Caco-2 (cell line): ENCODE results near the gene ZNF490. TPM values are rescaled to one million over a fixed set of nuclear protein-coding genes. Genes with fewer than 3 reads are reported as not detected.
A peak's percentile ranks its signal among the peaks of the same experiment; 100 is the strongest.

Source experiments
- BruUV-seq: library from RNA; stranded (reverse); fragments of 400-500 nt; replicated peaks from 2 replicates; lab custom pipeline; 2021; lab: Mats Ljungman, UMichigan
- CTCF ChIA-PET: fragments of 300-600 bp; sonication (Branson Sonifier 250); formaldehyde crosslinking; loops from one replicate; lab custom pipeline; 2022; ENCODE audit warnings: antibody characterized with exemption; lab: Charles Lee
- POLR2A ChIA-PET: fragments of 300-600 bp; sonication (Branson Sonifier 250); formaldehyde crosslinking; loops from one replicate; lab custom pipeline; 2022; ENCODE audit warnings: antibody characterized with exemption; lab: Charles Lee
- DNase-seq, 2 experiments: peaks; one replicate each; pipeline versions ENCODE4 v3.0.0 to v3.0.0-alpha.2; 2020 to 2022
- H3K27me3 ChIP-seq: replicated peaks from 2 replicates; pipeline ENCODE4 v1.6.0; 2011; ENCODE audit warnings: low read length; ENCODE audit not compliant: control insufficient read depth, insufficient read depth
- H3K36me3 ChIP-seq: 2 replicates; pipeline ENCODE4 v1.5.1; 2011; ENCODE audit warnings: low read length; ENCODE audit not compliant: control insufficient read depth, insufficient read depth
- H3K4me1 ChIP-seq: fragments of 250-450 bp; sonication (Bioruptor Pico); 2 replicates; pipeline ENCODE4 v1.5.1; 2020; ENCODE audit warnings: mild to moderate bottlenecking
- H3K4me3 ChIP-seq: 2 replicates; pipeline ENCODE4 v1.5.1; 2011; ENCODE audit warnings: low read depth, mild to moderate bottlenecking, control low read depth, low read length
- H3K9me3 ChIP-seq: fragments of 250-450 bp; sonication (Bioruptor Pico); 2 replicates; pipeline ENCODE4 v1.5.1; 2020; ENCODE audit warnings: mild to moderate bottlenecking, moderate library complexity
- H3K27ac Mint-ChIP-seq: one replicate; pipeline ENCODE4 v1.8.0; 2022; ENCODE audit warnings: mixed read lengths; ENCODE audit not compliant: unreplicated experiment
- H3K27me3 Mint-ChIP-seq: one replicate; pipeline ENCODE4 v1.8.0; 2022; ENCODE audit warnings: mixed read lengths; ENCODE audit not compliant: insufficient read depth, unreplicated experiment
- H3K36me3 Mint-ChIP-seq: one replicate; pipeline ENCODE4 v1.8.0; 2022; ENCODE audit warnings: mild to moderate bottlenecking, mixed read lengths; ENCODE audit not compliant: insufficient read depth, unreplicated experiment
- H3K4me1 Mint-ChIP-seq: one replicate; pipeline ENCODE4 v1.8.0; 2022; ENCODE audit warnings: low read depth, mixed read lengths; ENCODE audit not compliant: unreplicated experiment
- H3K4me3 Mint-ChIP-seq: one replicate; pipeline ENCODE4 v1.8.0; 2022; ENCODE audit warnings: mild to moderate bottlenecking, moderate library complexity, mixed read lengths; ENCODE audit not compliant: unreplicated experiment
- H3K9me3 Mint-ChIP-seq: one replicate; pipeline ENCODE4 v1.8.0; 2022; ENCODE audit warnings: mixed read lengths; ENCODE audit not compliant: unreplicated experiment
- CTCF ChIP-seq, 2 experiments: fragments of 200-600 bp in 1 of 2; IDR thresholded peaks; 1 replicate in 1 of 2; 2 replicates in 1 of 2; pipeline versions ENCODE4 v1.5.1 to v1.8.0; 2011 to 2022; ENCODE audit warnings: antibody characterized with exemption in 1 of 2, control low read depth in 1 of 2, inconsistent platforms in 1 of 2, low read depth in 1 of 2, low read length in 1 of 2, mild to moderate bottlenecking in 1 of 2, moderate library complexity in 1 of 2; ENCODE audit not compliant: insufficient read depth in 1 of 2, severe bottlenecking in 1 of 2, unreplicated experiment in 1 of 2
- intact Hi-C: fragments of 100-400 bp; cut with micrococcal nuclease; formaldehyde crosslinking; loops from one replicate; pipeline ENCODE4 v1.10.0; 2022; ENCODE audit not compliant: unreplicated experiment
- total RNA-seq: library from RNA; stranded (reverse); gene quantifications from 2 replicates; pipeline ENCODE4 v1.2.3, GENCODE V29; 2022

ZNF490 gene
- total RNA-seq, 1 experiment from 2014 or later: 6.3 TPM

DNA sequence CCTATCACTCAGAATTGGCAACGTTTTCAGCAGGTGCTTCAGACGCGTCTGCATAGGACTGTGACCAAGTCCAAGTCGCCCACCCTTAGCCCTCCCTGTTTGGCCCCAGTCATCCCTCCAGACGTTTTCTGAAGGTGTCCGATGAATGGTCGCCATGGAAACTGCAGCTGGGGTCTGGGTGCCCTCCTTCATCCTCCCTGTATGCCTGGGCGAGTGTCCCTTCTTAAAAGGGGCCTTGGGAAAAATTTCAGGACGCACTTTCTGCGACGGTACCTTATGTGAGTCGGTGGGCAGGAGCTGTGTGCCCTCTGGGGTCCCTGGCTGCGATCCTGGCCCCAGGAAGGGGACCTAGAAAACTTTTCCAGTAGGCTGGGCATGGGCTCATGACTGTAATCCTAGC, 30.8 kb upstream of the ZNF490 start:
- intact Hi-C loops: no loop called here
- H3K9me3 Mint-ChIP-seq: no peaks in the 10 kb centered on the region
- H3K4me3 ChIP-seq: no peak overlapping the region
- CTCF ChIA-PET: no interaction called here
- H3K9me3 ChIP-seq: no peaks in the 10 kb centered on the region
- POLR2A ChIA-PET: no interaction called here
- H3K27ac Mint-ChIP-seq: no peak overlapping the region
- H3K36me3 ChIP-seq: no peaks in the 10 kb centered on the region
- no peak for DNase-seq
- no peak for TF ChIP-seq CTCF (IDR thresholded peaks at IDR 0.05; ENCODE audit: insufficient read depth in 1 of 2, low read depth in 1 of 2, low read length in 1 of 2, severe bottlenecking in 1 of 2, unreplicated experiment in 1 of 2)
- H3K4me1 ChIP-seq: no peaks in the 10 kb centered on the region
- H3K27me3 ChIP-seq: no peaks in the 10 kb centered on the region
- H3K36me3 Mint-ChIP-seq: no peaks in the 10 kb centered on the region
- no peaks in the 10 kb centered on the region for H3K4me1 Mint-ChIP-seq
- H3K27me3 Mint-ChIP-seq: no peaks in the 10 kb centered on the region
- no TSS peak for BruUV-seq
- no peak overlapping the region for H3K4me3 Mint-ChIP-seq

DNA sequence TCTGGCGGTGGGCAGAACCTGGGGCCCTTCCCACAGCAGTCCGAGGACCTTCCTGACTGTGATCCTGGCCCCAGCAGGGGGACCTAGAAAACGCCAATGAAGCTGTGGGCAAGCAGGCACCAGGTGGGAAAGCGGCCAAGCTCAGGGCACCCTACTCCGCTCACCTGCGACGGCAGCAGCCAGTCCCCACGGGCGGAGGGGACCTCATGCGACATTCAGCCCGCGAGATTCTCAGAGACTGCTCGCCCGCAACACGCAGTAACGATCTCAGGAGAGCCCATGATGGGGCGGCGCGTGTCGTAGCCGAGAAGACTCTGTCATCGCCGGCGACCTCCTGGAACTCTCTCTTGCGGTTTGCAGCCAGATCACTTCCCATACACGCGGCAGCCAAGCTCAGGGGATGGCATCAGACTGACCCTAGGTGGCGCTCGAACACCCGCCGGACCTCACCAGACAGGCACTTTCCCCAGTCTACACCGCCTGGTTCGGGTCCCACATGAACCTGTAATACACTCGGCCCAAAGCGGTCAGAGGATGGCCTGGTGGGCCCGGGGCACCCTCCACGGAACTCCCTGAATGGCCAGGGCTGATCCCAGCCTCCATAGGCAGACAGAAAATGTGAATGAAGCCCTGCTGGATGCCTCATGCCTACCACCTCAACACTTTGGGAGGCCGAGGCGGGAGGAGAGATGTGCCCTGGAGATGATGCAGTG, 29.4 kb upstream of the ZNF490 start:
- peak; percentile 31 to 44 for TF ChIP-seq CTCF (IDR thresholded peaks at IDR 0.05; ENCODE audit: insufficient read depth in 1 of 2, low read depth in 1 of 2, low read length in 1 of 2, severe bottlenecking in 1 of 2, unreplicated experiment in 1 of 2)
- H3K36me3 Mint-ChIP-seq: peaks cover 2% of the 10 kb centered on the region
- no peaks in the 10 kb centered on the region for H3K9me3 Mint-ChIP-seq
- H3K4me1 ChIP-seq: no peaks in the 10 kb centered on the region
- peak; percentile 62 to 66 for DNase-seq
- peaks cover 4% of the 10 kb centered on the region for H3K4me1 Mint-ChIP-seq
- no peak overlapping the region for H3K4me3 ChIP-seq
- H3K27ac Mint-ChIP-seq: no peak overlapping the region
- ChIA-PET CTCF (interaction anchor here (0.8 to 1.2 kb wide), 2 partner anchors 26 to 32 kb away, joined by 4 to 5 read pairs; partner anchors contain the start of genes MAN2B1 and WDR83), POLR2A (no interaction called here)
- intact Hi-C loops: no loop called here
- no peaks in the 10 kb centered on the region for H3K36me3 ChIP-seq
- peak overlapping the region; percentile 27 for H3K4me3 Mint-ChIP-seq
- no peaks in the 10 kb centered on the region for H3K27me3 Mint-ChIP-seq
- BruUV-seq: no TSS peak
- H3K9me3 ChIP-seq: no peaks in the 10 kb centered on the region
- H3K27me3 ChIP-seq: no peaks in the 10 kb centered on the region

DNA sequence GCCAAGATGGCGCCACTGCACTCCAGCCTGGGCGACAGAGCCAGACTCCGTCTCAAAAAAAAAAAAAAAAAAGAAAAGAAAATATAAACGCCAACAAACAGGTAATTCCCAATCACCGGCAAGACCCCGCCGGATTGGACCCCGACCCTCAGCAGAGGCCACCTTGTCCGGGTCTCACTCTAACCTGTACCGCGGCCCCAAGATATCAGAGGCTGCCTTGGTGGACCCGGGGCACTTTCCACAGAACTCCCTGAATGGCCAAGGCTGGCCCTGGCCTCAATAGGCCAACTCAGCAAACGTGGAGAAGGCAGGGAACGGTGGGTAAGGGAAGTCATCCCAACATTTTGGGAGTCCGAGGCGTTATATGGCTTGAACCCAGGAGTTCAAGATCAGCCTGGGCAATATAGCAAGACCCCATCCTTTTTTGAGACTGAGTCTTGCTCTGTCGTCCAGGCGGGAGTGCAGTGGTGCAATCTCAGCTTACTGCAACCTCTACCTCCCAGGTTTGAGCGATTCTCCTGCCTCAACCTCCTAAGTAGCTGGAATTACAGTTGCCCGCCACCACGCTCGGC, 28.1 kb upstream of the ZNF490 start:
- Mint-ChIP-seq H3K4me1 (peaks cover 6% of the 10 kb centered on the region), H3K9me3 (peaks cover 7% of the 10 kb centered on the region), H3K4me3 (no peak overlapping the region), H3K27ac (no peak overlapping the region), H3K27me3 (no peaks in the 10 kb centered on the region), H3K36me3 (peaks cover 8% of the 10 kb centered on the region)
- Histone ChIP-seq H3K4me3 (no peak overlapping the region), H3K27me3 (no peaks in the 10 kb centered on the region), H3K36me3 (no peaks in the 10 kb centered on the region), H3K4me1 (no peaks in the 10 kb centered on the region), H3K9me3 (no peaks in the 10 kb centered on the region)
- BruUV-seq: no TSS peak
- no peak for TF ChIP-seq CTCF (IDR thresholded peaks at IDR 0.05; ENCODE audit: insufficient read depth in 1 of 2, low read depth in 1 of 2, low read length in 1 of 2, severe bottlenecking in 1 of 2, unreplicated experiment in 1 of 2)
- POLR2A ChIA-PET: no interaction called here
- intact Hi-C loops: no loop called here
- CTCF ChIA-PET: no interaction called here
- no peak for DNase-seq
